HUDEP-2 (cell line): ENCODE results near the gene ASCC3.
"Not testable (repeated sequence)": the region's sequence is repeated elsewhere in the genome, so short reads cannot be mapped to it uniquely, and the experiment has no call there.

ENCODE experiments used
- DNase-seq, 76 experiments: peaks; one replicate each; lab custom pipeline; 2025; ENCODE audit not compliant: unreplicated experiment in 76 of 76; lab: John Stamatoyannopoulos, UW

Gene ASCC3

GRCh38 chr6:100673641-100674040 is 207.5 kb downstream of the ASCC3 start:
- DNase-seq: no peak

- DNase-seq: no peak
Measured at GRCh38 chr6:100671740-100672139, 209.4 kb downstream of the ASCC3 start.

- DNase-seq: no peak
Measured at GRCh38 chr6:100670056-100670455, 211.1 kb downstream of the ASCC3 start.

- no peak for DNase-seq
Measured at GRCh38 chr6:100665041-100665380, 216.1 kb downstream of the ASCC3 start.

- DNase-seq: peak in 17 of 76 experiments; percentile 4 to 39 (median 18)
Measured at GRCh38 chr6:100664274-100665040, 216.7 kb downstream of the ASCC3 start.

GRCh38 chr6:100663219-100663863 is 217.8 kb downstream of the ASCC3 start:
- DNase-seq: no peak

GRCh38 chr6:100662264-100662663 is 218.9 kb downstream of the ASCC3 start:
- no peak for DNase-seq

GRCh38 chr6:100658486-100658885 is 222.6 kb downstream of the ASCC3 start:
- no peak for DNase-seq

- peak in 9 of 76 experiments; percentile 10 to 30 (median 22) for DNase-seq
Measured at GRCh38 chr6:100657678-100658330, 223.3 kb downstream of the ASCC3 start.

GRCh38 chr6:100641147-100641546 is 240.0 kb downstream of the ASCC3 start:
- not testable (repeated sequence) for DNase-seq

- peak in 1 of 76 experiments; percentile 20 for DNase-seq
Measured at GRCh38 chr6:100633096-100633777, 247.9 kb downstream of the ASCC3 start.

- no peak for DNase-seq
Measured at GRCh38 chr6:100630536-100630935, 250.6 kb downstream of the ASCC3 start.

GRCh38 chr6:100627911-100628758 is 253.0 kb downstream of the ASCC3 start:
- no peak for DNase-seq

- no peak for DNase-seq
Measured at GRCh38 chr6:100626721-100627120, 254.4 kb downstream of the ASCC3 start.

GRCh38 chr6:100622907-100623692 is 258.0 kb downstream of the ASCC3 start:
- DNase-seq: no peak

GRCh38 chr6:100620085-100620840 is 260.9 kb downstream of the ASCC3 start:
- no peak for DNase-seq

GRCh38 chr6:100618351-100618671 is 262.8 kb downstream of the ASCC3 start:
- DNase-seq: no peak

- no peak for DNase-seq
Measured at GRCh38 chr6:100617633-100618350, 263.3 kb downstream of the ASCC3 start.
